ENCODE measurements around the gene ESYT2.

Gene ESYT2

DNA sequence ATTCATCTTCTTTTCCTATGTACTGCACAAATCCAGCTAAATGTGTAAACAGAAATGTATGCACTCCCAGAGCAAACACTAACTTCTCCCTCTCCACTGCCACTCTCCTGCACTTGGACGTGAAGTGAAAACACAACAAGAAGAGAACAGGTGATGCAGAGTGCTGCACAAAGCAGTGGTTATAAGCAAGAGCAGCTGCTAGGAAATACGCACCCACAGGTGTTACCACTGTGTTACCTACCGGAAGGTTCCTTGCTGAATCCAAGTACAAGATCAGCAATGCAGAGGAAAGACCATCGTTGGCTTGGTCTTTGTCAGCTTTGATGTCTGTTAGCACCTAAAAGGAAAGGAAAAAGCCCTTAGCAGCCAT is 70.1 kb downstream of the ESYT2 start:
- ChIA-PET POLR2A (no interaction called here), CTCF (interaction anchor here (0.6 to 1.9 kb wide), 3 partner anchors 50 to 218 kb away, joined by 3 to 4 read pairs (median 4); no protein-coding TSS in a partner anchor)
- Histone ChIP-seq H3K36me3 (ENCODE audit: control insufficient read depth in 2 of 2, insufficient read depth in 1 of 2, low read length in 2 of 2) (peaks cover 0 to 67% of the 10 kb centered on the region in 2 experiments; a peak in 2 of 3 replicates), H3K4me3 (ENCODE audit: low read depth, low read length) (no peak overlapping the region), H3K27ac (ENCODE audit: extremely low read depth, low read depth, low read length) (no peak overlapping the region), H3K9me3 (ENCODE audit: control insufficient read depth, insufficient read depth, low read depth, low read length) (no peaks in the 10 kb centered on the region), H3K4me1 (ENCODE audit: control insufficient read depth, insufficient read depth, low read length) (no peaks in the 10 kb centered on the region)
- no peak for TF ChIP-seq ZNF274 (IDR thresholded peaks at IDR 0.05; ENCODE audit: low read length)
- no peak for TF ChIP-seq ZNF274 (tag by site-specific recombination; IDR thresholded peaks at IDR 0.05; ENCODE audit: borderline replicate concordance)
- TF ChIP-seq ZIC2 (tag by site-specific recombination; IDR thresholded peaks at IDR 0.05): no peak
- no peak for TF ChIP-seq ZNF292 (tag by site-specific recombination; IDR thresholded peaks at IDR 0.05; ENCODE audit: borderline replicate concordance, low read depth)
- TF ChIP-seq ZNF707 (tag by site-specific recombination; IDR thresholded peaks at IDR 0.05): no peak
- TF ChIP-seq, protein P1, sequence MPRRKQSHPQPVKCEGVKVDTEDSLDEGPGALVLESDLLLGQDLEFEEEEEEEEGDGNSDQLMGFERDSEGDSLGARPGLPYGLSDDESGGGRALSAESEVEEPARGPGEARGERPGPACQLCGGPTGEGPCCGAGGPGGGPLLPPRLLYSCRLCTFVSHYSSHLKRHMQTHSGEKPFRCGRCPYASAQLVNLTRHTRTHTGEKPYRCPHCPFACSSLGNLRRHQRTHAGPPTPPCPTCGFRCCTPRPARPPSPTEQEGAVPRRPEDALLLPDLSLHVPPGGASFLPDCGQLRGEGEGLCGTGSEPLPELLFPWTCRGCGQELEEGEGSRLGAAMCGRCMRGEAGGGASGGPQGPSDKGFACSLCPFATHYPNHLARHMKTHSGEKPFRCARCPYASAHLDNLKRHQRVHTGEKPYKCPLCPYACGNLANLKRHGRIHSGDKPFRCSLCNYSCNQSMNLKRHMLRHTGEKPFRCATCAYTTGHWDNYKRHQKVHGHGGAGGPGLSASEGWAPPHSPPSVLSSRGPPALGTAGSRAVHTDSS (tag by site-specific recombination; IDR thresholded peaks at IDR 0.05): no peak
- no peak for TF ChIP-seq SALL2 (tag by site-specific recombination; IDR thresholded peaks at IDR 0.05; ENCODE audit: borderline replicate concordance)
- no peak for TF ChIP-seq ZBTB48 (tag by site-specific recombination; IDR thresholded peaks at IDR 0.05)
- TF ChIP-seq, protein P2, sequence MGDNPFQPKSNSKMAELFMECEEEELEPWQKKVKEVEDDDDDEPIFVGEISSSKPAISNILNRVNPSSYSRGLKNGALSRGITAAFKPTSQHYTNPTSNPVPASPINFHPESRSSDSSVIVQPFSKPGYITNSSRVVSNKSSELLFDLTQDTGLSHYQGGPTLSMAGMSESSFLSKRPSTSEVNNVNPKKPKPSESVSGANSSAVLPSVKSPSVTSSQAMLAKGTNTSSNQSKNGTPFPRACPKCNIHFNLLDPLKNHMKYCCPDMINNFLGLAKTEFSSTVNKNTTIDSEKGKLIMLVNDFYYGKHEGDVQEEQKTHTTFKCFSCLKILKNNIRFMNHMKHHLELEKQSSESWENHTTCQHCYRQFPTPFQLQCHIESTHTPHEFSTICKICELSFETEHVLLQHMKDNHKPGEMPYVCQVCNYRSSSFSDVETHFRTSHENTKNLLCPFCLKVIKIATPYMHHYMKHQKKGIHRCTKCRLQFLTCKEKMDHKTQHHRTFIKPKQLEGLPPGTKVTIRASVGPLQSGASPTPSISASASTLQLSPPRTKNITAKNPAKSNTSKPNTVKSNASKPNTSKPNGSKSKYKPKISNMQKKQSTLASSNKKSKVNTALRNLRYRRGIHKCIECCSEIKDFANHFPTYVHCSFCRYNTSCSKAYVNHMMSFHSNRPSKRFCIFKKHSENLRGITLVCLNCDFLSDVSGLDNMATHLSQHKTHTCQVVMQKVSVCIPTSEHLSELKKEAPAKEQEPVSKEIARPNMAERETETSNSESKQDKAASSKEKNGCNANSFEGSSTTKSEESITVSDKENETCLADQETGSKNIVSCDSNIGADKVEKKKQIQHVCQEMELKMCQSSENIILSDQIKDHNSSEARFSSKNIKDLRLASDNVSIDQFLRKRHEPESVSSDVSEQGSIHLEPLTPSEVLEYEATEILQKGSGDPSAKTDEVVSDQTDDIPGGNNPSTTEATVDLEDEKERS (tag by site-specific recombination; IDR thresholded peaks at IDR 0.05): no peak
- TF ChIP-seq SP2 (tag by site-specific recombination; IDR thresholded peaks at IDR 0.05): no peak
- TF ChIP-seq ZNF610 (tag by site-specific recombination; IDR thresholded peaks at IDR 0.05; ENCODE audit: borderline replicate concordance): no peak
- TF ChIP-seq BCL11B (tag by site-specific recombination; IDR thresholded peaks at IDR 0.05; ENCODE audit: low read depth): no peak
- no peak for TF ChIP-seq ZNF423 (tag by site-specific recombination; IDR thresholded peaks at IDR 0.05)
- TF ChIP-seq ZNF155 (tag by site-specific recombination; IDR thresholded peaks at IDR 0.05): no peak
- no peak for TF ChIP-seq ZNF658 (tag by site-specific recombination; IDR thresholded peaks at IDR 0.05)
- no peak for TF ChIP-seq ZBTB7A (tag by site-specific recombination; IDR thresholded peaks at IDR 0.05; ENCODE audit: low read depth)
- TF ChIP-seq, protein P3, sequence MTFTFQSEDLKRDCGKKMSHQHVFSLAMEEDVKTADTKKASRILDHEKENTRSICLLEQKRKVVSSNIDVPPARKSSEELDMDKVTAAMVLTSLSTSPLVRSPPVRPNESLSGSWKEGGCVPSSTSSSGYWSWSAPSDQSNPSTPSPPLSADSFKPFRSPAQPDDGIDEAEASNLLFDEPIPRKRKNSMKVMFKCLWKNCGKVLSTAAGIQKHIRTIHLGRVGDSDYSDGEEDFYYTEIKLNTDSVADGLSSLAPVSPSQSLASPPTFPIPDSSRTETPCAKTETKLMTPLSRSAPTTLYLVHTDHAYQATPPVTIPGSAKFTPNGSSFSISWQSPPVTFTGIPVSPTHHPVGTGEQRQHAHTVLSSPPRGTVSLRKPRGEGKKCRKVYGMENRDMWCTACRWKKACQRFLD (tag by site-specific recombination; IDR thresholded peaks at IDR 0.05): no peak
- TF ChIP-seq ZNF548 (tag by site-specific recombination; IDR thresholded peaks at IDR 0.05): no peak
- no peak for TF ChIP-seq ZNF701 (tag by site-specific recombination; IDR thresholded peaks at IDR 0.05)
- no peak for TF ChIP-seq ZNF623 (tag by site-specific recombination; IDR thresholded peaks at IDR 0.05)

- Histone ChIP-seq H3K27ac (ENCODE audit: extremely low read depth, low read depth, low read length) (no peak overlapping the region), H3K9me3 (ENCODE audit: control insufficient read depth, insufficient read depth, low read depth, low read length) (no peaks in the 10 kb centered on the region), H3K36me3 (ENCODE audit: control insufficient read depth in 2 of 2, insufficient read depth in 1 of 2, low read length in 2 of 2) (peaks cover 0 to 62% of the 10 kb centered on the region in 2 experiments; a peak in 2 of 3 replicates), H3K4me3 (ENCODE audit: low read depth, low read length) (no peak overlapping the region), H3K4me1 (ENCODE audit: control insufficient read depth, insufficient read depth, low read length) (no peaks in the 10 kb centered on the region)
- ChIA-PET CTCF (interaction anchor here (0.6 to 1.9 kb wide), 2 partner anchors 50 to 218 kb away, joined by 3 to 4 read pairs; no protein-coding TSS in a partner anchor), POLR2A (no interaction called here)
- no peak for TF ChIP-seq YY2 (tag by site-specific recombination; IDR thresholded peaks at IDR 0.05)
- TF ChIP-seq SETDB1 (IDR thresholded peaks at IDR 0.05; ENCODE audit: insufficient read length, low read length): no peak
- TF ChIP-seq, protein P4, sequence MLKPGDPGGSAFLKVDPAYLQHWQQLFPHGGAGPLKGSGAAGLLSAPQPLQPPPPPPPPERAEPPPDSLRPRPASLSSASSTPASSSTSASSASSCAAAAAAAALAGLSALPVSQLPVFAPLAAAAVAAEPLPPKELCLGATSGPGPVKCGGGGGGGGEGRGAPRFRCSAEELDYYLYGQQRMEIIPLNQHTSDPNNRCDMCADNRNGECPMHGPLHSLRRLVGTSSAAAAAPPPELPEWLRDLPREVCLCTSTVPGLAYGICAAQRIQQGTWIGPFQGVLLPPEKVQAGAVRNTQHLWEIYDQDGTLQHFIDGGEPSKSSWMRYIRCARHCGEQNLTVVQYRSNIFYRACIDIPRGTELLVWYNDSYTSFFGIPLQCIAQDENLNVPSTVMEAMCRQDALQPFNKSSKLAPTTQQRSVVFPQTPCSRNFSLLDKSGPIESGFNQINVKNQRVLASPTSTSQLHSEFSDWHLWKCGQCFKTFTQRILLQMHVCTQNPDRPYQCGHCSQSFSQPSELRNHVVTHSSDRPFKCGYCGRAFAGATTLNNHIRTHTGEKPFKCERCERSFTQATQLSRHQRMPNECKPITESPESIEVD (tag by site-specific recombination; IDR thresholded peaks at IDR 0.05): no peak
- no peak for TF ChIP-seq ZNF221 (tag by site-specific recombination; IDR thresholded peaks at IDR 0.05; ENCODE audit: borderline replicate concordance)
- TF ChIP-seq KLF16 (tag by site-specific recombination; IDR thresholded peaks at IDR 0.05): no peak
- no peak for TF ChIP-seq ZNF354C (tag by site-specific recombination; IDR thresholded peaks at IDR 0.05; ENCODE audit: borderline replicate concordance, low read depth)
- no peak for TF ChIP-seq MZF1 (tag by site-specific recombination; IDR thresholded peaks at IDR 0.05; ENCODE audit: borderline replicate concordance)
- TF ChIP-seq ZNF600 (tag by site-specific recombination; IDR thresholded peaks at IDR 0.05): no peak
These were observed 70.6 kb downstream of the ESYT2 start for GRCh38 chr7:158758586-158759244.
